Stimulated activated CD8-positive, alpha-beta memory T cell treated with anti-CD3 and anti-CD28 coated beads, Interleukin-4, amount 100 ng/mL, for 48 hours (primary cell): ENCODE results near the gene ZNF426.
"Not testable (repeated sequence)": the region's sequence is repeated elsewhere in the genome, so short reads cannot be mapped to it uniquely, and the experiment has no call there.

Experiments used
- DNase-seq: peaks from one replicate; pipeline ENCODE4 v3.0.0-alpha.2; 2020

Gene ZNF426

DNA sequence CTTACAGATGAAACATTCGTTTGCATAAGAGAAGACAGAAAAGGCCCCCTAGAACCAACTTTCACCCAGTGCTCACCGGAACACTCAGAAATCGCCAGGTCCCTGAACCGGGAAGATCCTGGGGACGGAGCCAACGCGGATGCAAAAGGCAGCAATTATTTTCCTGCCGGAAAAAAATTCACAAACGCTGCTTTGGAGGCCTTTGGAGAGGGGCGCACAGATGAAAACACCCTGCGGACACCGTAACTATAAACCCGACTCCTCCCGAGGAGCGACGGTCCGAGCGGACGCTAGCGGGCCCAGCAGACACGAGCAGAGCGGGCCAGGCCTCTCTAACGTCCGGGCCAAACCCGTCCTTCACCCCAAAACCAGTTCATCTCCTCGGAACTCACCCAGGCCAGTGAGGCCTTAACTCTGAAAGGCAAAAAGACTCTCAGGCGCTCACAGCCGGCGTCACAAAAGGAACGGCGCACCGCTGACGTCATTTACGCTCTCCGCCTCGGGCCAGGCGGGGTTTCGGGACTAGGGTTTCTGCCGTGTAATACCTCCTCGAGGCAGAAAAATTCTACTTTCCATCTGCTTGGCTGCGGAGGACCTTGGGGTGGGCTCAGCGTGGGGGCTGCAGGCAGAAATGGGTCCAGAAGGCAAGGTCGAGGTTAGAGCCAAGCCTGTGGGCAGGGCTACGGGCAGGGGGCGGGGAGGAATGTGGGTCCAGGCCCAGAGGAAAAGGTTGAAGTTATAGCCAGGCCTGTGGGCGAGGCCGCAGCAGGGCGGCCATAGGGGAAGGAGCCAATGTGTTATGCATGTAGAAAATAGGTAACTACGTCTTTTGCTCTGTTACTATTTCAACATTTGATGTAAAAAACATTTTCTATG, at the start of gene ZNF426:
Gene ZNF426, minus strand, starts transcription at position 463 of the 876 bp plus-strand sequence. CDS start 2,413 bp downstream, outside the sequence.
- DNase-seq = peak; percentile 91

DNA sequence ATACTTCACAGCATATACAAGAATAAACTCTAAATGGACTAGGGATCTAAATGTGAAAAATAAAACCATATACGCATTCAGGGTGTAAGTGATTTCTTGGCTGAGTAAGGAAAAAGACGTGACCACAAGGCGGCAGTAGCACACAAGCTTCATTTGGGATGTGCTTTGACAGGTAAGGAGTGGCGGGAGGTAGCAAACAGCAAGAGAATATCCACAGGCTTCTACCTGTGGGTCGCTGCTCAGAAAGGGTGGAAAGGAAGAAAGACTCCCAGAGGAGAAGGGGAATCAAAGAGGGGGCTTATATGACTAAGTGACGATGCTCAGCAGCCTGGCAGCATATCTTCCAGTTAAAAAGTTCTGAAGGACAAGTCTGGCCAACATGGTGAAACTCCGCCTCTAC, 48.3 kb upstream of the ZNF426 start:
- peak; percentile 85 for DNase-seq

DNA sequence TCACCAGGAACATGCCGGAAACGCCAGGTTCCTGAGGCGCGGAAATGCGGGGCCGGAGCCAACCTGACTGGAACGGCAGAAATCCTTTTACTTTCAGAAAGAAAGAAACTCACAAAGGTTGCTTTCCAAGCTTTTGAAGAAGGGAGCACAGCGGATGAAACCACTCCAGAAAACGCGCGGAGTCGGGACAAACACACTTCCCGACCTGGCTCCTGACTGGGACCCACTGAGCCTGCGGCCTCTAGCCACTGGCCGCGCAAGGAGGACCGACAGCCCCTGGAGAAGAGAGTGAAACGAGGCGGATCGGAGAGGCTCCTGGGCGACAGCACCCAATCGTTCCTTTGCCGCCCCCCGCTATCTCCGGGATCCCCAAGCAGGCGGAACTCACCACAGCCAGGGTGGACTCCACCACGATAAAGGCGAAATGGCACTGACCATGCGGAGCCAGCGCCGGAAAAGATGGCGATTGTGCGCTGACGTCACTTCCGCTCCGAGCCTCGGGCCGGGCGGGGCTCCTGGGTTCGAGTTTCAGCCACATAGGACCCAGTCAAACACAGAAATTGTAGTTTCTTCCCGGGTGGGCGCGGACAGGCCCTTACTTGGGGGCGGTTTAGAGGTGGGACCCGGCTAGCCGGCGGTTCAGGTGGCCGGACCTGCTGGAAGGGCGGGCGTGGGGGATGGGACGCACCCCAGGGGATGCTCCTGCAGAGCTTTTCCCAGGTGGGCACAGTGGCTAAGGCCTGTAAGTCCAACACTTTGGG, 45.8 kb upstream of the ZNF426 start, which contains the start of gene ZNF121:
Gene ZNF121, minus strand, starts transcription at position 432 of the 761 bp plus-strand sequence. CDS start 16,407 bp downstream, outside the sequence.
- peak; percentile 91 for DNase-seq

DNA sequence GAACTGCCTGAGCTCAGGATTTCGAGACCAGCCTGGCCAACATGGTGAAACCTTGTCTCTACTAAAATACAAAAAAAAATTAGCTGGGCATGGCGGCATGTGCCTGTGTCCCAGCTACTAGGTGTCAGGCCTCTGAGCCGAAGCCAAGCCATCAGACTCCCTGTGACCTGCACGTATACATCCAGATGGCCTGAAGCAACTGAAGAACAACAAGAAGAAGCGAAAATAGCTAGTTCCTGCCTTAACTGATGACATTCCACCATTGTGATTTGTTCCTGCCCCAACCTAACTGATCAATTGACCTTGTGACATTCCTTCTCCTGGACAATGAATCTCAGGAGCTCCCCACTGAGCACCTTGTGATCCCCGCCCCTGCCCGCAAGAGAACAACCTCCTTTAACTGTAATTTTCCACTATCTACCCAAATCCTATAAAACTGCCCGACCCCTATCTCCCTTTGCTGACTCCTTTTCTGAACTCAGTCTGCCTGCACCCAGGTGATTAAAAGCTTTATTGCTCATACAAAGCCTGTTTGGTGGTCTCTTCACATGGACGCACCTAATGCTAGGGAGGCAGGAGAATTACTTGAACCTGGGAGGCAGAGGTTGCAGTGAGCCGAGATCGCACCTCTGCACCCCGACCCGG, 43.8 kb upstream of the ZNF426 start:
- DNase-seq = not testable (repeated sequence)

DNA sequence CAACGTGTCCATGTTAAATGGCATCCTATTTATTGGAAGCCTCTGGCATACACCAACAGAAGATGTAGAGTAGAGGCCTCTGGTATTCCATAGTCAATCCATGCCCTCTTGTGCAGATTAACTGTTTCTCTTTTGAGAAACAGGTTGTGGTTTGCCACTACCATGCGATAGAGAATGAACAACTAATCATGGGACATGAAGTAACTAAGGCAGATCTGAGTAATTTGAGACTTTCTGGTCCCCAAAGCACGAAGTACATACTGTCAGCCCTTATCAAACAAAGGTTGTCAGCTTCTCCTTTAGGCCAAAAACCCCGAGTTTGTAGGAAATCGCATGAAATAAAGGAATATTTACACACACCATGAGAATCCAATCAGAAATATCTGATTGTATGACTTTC, 42.3 kb upstream of the ZNF426 start:
- no peak for DNase-seq

DNA sequence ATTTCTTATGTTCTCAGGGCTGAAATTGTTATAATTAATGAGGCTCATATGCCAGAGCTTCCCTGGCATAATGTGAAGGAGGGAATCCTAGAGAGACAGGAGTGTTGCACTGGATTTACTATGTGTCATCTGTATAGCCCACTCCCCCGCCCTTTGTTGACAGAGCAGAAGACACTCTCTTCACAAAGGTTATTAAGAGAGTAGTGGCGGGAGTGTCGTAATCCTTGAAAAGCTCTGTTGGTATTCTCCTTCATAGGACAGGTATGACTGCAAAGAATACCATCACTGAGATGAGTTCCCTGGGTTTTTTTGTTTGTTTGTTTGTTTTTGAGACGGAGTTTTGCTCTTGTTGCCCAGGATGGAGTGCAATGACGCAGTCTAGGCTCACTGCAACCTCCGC, 31.8 kb upstream of the ZNF426 start:
- DNase-seq = no peak

DNA sequence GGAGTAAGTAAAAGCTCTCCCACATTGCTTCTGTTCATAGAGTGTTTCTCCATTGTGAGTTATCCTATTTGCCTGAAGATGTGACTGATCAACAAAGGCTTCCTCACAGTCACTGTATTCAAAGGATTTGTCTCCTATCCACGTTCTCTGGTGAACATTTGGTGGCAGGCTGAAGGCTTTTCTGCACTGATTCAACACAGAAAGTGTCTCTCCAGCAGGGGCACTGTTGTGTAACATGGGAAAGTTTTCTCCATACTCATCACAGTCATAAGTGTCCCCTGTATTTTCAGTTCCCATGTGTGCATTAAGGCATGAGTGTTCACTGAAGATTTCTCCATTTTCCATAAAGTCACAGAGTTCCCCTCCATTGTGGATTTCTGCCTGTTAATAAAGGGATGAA, 28.3 kb upstream of the ZNF426 start:
- no peak for DNase-seq

DNA sequence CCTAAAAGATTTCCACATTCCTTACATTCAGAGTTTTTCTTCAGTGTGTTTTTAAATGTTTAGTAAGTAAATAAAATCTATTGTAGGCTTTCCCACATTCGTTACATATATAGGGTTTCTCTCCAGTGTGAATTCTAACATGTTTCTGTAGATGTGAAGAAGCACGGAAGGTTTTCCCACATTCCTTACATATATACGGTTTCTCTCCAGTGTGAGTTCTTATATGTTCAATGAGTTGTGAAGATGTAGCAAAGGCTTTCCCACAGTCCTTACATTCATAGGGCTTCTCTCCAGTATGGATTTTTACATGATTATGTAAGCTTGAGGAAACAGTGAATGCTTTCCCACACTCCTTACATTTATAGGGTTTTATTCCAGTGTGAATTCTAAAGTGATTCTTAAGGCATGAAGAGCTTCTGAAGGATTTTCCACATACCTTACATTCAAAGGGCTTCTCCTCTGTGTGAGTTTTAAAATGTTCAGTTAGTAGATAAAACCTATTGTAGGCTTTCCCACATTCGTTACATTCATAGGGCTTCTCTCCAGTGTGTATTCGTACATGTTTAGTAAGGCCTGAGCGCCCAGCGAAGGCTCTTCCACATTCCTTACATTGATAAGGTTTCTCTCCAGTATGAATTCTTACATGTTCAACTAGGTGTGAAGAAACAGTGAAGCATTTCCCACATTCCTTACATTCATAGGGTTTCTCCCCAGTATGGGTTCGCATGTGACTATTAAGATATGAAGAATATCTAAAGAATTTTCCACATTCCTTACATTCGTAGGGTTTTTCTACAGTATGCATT, 27.7 kb upstream of the ZNF426 start:
- no peak for DNase-seq

DNA sequence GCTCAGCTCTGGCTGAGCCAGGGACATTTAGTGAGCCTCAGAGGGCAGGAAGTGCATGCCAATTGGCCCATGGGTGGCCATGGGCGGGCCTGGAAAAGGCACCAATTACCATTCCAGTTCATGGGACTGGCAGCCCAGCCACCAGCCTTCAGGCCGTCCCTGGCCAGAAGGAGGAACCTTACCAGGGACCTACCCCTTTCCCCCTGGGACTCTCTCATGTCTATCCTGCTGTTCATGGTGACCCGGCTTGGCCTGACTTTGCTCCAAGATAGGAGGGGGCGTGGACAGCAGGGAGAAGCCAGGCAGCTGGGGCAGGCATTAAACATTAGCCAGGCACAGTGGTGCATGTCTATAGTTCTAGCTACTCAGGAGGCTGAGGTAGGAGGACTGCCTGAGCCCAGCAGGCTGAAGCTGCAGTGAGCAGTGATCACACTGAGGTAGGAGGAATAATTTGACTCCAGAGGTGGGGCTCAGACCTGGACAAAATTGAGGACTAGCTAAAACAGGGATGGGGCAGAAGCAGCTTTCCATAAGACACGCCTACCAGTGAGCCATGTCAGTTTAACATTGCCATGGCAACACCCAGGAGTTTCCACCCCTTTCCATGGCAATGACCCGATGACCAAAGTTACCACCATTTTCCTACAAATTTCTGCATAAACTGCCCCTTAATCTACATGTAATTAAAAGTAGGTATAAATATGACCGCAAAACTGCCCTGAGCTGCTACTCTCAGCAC, 14.3 kb upstream of the ZNF426 start:
- DNase-seq = no peak

DNA sequence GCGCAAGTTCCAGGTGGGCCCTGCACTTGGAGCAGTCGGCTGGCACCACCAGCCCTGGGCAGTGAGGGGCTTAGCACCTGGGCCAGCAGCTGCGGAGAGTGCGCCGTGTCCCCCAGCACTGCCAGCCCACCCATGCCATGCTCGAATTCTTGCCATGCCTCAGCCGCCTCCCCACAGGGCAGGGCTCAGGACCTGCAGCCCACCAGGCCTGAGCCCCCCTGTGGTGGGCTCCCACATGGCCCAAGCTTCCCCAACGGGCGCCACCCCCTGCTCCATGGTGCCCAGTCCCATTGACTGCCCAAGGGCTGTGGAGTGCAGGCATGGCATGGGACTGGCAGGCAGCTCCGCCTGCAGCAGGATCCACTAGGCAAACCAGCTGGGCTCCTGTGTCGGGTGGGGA, 9.4 kb upstream of the ZNF426 start:
- DNase-seq = no peak

DNA sequence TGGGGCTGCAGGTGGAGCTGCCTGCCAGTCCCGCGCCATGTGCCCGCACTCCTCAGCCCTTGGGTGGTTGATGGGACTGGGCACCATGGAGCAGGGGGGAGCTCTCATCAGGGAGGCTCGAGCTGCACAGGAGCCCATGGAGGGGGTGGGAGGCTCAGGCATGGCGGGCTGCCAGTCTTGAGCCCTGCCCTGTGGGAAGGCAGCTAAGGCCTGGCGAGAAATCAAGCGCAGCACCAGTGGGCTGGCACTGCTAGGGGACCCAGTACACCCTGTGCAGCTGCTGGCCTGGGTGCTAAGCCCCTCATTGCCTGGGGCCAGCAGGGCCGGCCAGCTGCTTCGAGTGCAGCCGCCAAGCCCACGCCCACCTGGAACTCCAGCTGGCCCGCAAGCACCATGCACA, 2.8 kb upstream of the ZNF426 start:
- not testable (repeated sequence) for DNase-seq

DNA sequence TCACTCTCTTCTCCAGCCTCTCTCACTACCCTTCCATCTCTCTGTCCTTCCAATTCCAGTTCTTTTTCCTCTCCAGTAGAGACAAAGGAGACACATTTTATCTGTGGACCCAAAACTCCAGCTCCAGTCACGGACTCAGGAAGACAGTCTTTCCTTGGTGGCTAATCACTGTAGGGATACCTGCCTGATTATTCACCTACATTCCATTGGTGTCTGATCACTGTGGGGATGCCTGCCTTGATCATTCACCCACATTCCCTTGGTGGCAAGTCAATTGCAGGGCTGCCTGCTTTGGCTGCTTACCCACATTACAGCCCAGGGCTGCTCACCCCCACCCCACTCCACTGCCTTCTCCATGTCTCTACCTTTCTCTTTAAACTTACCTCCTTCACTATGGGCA, 1.5 kb upstream of the ZNF426 start:
- DNase-seq = not testable (repeated sequence)

DNA sequence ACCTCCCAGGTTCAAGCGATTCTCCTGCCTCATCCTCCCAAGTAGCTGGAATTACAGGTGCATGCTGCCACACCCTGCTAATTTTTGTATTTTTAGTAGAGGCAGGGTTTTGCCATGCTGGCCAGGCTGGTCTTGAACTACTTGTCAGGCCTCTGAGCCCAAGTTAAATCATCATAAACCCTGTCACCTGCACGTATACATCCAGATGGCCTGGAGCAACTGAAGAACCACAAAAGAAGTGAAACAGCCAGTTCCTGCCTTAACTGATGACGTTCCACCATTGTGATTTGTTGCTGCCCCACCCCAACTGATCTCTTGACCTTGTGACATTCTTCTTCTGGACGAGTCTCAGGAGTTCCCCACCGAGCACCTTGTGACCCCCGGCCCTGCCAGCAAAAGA, 756 bp upstream of the ZNF426 start:
- DNase-seq = not testable (repeated sequence)

DNA sequence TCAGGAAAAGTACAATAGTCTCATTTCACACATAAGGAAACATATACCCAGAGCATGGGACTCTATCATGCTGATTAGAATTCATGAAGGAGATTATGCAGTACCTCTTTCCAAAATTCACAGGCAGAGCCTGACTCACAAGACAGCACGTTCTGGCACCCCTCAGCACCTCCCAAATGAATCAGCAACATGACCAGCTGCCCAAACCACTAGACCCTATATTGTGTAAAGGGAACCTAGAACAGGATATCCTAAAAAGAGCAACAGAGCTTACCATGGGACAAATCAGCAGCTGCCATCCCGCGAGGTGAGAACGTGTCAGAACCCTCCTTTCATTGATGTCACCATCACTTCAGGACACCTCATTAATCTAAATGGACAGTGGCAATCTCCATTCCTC, 2.5 kb downstream of the ZNF426 start:
- DNase-seq = no peak

DNA sequence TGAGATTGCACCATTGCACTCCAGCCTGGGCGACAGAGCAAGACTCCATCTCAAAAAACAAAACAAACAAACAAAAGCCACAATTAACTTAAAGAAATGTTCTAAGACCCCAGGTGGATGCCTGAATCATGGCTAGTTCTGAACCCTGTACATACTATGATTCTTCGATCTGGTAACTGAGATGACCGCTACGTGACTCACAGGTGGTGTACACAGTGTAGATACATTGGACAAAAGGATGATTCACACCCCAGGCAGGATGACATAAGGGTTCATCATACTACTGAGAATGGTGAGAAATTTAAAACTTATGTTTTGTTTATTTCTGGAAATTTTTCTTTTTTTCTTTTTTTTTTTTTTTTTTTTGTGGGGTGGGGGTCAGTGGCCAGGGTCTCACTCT, 6.5 kb downstream of the ZNF426 start:
- DNase-seq = peak; percentile 31

DNA sequence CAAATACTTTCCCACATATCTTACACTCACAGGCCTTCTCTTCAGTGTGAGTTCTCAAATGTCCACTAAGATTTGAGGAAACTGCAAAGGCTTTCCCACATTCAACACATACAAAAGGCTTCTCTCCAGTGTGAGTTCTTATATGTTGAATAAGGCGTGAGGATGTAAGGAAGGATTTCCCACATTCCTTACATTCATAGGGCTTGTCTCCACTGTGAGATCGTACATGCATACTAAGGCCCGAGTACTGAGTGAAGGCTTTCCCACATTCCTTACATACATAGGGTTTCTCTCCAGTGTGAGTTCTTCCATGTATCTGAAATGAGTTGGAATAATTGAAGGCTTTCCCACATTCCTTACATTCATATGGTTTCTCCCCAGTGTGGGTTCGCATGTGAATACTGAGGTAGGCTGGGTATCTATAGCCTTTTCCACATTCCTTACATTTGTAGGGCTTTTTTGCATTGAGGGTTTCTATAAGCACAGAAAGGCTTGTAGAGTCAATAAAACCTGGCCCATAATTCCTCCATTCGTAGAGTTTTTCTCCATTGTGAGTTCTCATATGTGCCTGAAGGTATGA, 9.6 kb downstream of the ZNF426 start:
- DNase-seq = no peak

DNA sequence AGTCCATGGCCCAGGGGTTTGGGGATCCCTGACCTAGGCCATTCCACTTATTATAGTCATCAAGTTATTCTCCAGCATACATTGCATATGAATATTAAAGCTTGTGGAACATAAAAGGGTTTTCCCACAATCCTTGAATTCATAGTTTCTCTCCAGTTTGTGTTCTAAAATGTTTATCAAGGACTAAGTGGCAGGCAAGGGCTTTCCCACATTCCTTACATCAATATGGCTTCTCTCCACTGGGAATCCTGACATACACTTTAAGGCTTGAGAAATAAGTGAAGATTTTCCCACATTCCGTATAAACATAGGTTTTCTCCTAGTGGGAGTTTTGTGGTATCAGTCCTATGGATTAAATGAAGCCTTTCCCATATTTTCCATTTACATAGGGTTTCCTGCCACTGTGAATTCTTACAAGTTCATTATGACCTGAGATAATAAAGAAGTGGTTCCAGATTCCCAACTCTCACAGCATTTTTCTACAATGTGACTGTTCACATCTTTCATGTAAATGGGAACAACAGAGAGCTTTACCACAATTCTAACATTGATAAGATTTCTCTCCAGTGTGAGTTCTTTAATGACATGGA, 14.5 kb downstream of the ZNF426 start:
- no peak for DNase-seq

DNA sequence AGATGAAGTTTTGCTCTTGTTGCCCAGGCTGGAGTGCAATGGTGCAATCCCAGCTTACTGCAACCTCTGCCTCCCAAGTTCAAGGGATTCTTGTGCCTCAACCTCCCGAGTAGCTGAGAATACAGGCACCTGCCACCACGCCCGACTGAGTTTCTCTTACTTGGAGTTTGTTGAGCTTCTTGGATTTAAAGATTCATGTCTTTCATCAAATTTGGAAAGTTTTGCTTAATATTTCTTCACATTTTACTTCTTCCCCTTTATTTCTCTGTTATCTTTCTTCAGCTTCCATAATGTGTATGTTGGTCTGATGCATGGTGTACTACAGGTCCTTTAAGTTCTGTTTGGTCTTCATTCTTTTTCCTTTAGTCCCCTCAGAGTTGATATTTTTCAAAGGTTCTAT, 31.2 kb downstream of the ZNF426 start:
- DNase-seq = no peak

DNA sequence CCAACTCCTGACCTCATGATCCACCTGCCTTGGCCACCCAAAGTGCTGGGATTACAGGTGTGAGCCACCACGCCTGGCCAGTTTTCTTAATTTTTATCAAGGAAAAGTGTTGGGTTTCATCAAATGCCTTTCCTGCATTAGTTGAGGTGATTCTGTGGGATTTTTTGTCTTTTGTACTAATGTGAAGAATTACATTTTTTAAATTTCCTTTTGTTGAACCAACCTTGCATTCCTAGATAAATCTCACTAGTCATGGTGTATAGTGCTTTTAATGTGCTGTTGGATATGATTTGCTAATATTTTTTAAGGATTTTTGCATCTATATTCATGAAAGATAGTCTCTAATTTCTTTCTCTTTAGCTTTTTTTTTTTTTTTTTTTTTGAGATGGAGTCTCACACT, 37.6 kb downstream of the ZNF426 start:
- DNase-seq = no peak

DNA sequence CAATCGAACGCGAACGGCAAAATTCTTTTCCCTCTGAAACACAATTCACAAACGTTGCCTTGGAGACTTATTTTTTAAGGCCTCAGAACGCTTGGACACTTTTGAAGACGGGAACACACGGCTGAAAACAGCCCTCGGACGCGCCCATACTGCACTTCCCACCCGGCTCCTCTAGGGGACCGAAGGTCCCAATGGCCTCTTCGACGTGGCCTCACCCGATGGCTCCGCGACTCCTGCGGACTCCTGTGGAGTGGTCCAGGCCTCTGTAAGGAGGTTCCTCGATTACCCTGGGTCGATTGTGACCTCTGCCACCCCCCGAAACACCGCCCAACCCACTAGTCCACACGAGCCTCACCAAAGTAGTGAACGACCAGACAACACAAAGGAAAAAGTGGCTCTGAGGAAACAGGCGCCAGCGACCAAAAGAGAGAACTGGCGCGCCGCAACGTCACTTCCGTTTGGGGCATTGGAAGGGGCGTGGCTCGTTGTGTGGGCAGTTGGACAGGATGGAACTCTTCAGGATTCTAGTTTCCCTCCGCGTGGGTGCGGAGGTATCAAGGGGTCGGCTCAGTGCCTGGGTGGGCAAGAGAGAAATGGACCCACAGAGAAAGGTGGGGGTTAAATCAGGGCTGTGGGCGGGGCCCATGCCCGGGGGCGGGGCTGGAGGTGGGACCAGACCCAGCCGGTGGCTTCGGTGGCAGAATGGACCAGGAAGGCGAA, 40.1 kb downstream of the ZNF426 start, which contains the start of gene ZNF560:
Gene ZNF560, minus strand, starts transcription at position 434 of the 720 bp plus-strand sequence. CDS start 23,303 bp downstream, outside the sequence.
- DNase-seq = peak; percentile 35
